ENCODE data around the gene EXOSC10.

DNA sequence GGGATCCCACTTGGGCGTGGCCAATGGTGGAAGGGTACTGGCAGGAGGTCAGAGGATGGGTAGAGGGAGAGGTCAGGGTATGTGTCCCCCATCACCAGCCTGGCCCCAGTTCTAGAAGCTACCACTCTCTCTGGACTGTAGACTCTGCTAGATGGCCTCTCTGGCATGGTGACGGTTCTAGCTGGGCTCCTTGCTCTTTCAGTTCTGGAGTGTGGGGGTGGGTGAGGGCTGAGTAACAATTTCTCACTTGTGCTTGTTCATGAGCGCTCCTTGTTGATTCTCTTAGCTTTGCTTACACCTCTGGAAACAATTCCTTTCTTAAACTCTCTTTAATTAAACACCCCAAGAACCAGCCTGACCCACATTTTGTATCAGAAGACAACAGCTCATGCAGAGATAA, 25.3 kb upstream of the EXOSC10 start:
- TF ChIP-seq, protein P1, sequence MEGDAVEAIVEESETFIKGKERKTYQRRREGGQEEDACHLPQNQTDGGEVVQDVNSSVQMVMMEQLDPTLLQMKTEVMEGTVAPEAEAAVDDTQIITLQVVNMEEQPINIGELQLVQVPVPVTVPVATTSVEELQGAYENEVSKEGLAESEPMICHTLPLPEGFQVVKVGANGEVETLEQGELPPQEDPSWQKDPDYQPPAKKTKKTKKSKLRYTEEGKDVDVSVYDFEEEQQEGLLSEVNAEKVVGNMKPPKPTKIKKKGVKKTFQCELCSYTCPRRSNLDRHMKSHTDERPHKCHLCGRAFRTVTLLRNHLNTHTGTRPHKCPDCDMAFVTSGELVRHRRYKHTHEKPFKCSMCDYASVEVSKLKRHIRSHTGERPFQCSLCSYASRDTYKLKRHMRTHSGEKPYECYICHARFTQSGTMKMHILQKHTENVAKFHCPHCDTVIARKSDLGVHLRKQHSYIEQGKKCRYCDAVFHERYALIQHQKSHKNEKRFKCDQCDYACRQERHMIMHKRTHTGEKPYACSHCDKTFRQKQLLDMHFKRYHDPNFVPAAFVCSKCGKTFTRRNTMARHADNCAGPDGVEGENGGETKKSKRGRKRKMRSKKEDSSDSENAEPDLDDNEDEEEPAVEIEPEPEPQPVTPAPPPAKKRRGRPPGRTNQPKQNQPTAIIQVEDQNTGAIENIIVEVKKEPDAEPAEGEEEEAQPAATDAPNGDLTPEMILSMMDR (IDR thresholded peaks at IDR 0.05) = no peak
- TF ChIP-seq POLR2AphosphoS5 (IDR thresholded peaks at IDR 0.05) (no peak), POLR2A (IDR thresholded peaks at IDR 0.05) (no peak), EP300 (IDR thresholded peaks at IDR 0.05) (no peak)
